Subcutaneous adipose tissue (tissue), 4 donors: ENCODE data around the gene MIF4GD. TPM values are rescaled to one million over a fixed set of nuclear protein-coding genes. Genes with fewer than 3 reads are reported as not detected.

Source experiments
- total RNA-seq, 4 donors: library from RNA; depleted of rRNA; stranded (reverse); fragments of >200 nt; gene quantifications; one replicate each; pipeline ENCODE4 v1.1.0, GENCODE V29; 2016
- TF ChIP-seq, protein P1 (sequence below): fragments of 450-650 bp; IDR thresholded peaks from one replicate; pipeline ENCODE4 v1.5.1; 2016; ENCODE audit warnings: low read depth, mild to moderate bottlenecking, control low read depth, antibody characterized with exemption, moderate library complexity

The MIF4GD gene, protein sequence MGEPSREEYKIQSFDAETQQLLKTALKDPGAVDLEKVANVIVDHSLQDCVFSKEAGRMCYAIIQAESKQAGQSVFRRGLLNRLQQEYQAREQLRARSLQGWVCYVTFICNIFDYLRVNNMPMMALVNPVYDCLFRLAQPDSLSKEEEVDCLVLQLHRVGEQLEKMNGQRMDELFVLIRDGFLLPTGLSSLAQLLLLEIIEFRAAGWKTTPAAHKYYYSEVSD
- 10 to 100 TPM; 14.3 to 44.2 (median 31.1) TPM for total RNA-seq

DNA sequence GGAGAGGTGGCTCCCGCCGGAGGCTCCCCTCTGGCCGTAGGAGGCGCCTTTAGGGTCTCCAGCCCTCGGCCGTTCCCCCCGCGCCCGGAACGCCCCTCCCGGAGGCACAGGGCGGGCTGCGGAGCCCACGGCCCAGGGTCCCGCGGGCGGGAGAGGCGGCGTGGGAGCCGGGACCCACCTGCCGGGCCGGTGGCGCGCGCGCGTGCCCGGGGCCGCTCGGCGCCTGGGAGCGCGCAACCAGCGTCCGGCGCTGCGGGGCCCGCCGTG, at the start of gene MIF4GD:
Gene MIF4GD (minus strand): TSS at position 266 of the 267 bp plus-strand sequence. CDS start 1,036 bp downstream, outside the sequence.
- TF ChIP-seq, protein P1, sequence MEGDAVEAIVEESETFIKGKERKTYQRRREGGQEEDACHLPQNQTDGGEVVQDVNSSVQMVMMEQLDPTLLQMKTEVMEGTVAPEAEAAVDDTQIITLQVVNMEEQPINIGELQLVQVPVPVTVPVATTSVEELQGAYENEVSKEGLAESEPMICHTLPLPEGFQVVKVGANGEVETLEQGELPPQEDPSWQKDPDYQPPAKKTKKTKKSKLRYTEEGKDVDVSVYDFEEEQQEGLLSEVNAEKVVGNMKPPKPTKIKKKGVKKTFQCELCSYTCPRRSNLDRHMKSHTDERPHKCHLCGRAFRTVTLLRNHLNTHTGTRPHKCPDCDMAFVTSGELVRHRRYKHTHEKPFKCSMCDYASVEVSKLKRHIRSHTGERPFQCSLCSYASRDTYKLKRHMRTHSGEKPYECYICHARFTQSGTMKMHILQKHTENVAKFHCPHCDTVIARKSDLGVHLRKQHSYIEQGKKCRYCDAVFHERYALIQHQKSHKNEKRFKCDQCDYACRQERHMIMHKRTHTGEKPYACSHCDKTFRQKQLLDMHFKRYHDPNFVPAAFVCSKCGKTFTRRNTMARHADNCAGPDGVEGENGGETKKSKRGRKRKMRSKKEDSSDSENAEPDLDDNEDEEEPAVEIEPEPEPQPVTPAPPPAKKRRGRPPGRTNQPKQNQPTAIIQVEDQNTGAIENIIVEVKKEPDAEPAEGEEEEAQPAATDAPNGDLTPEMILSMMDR: no peak

DNA sequence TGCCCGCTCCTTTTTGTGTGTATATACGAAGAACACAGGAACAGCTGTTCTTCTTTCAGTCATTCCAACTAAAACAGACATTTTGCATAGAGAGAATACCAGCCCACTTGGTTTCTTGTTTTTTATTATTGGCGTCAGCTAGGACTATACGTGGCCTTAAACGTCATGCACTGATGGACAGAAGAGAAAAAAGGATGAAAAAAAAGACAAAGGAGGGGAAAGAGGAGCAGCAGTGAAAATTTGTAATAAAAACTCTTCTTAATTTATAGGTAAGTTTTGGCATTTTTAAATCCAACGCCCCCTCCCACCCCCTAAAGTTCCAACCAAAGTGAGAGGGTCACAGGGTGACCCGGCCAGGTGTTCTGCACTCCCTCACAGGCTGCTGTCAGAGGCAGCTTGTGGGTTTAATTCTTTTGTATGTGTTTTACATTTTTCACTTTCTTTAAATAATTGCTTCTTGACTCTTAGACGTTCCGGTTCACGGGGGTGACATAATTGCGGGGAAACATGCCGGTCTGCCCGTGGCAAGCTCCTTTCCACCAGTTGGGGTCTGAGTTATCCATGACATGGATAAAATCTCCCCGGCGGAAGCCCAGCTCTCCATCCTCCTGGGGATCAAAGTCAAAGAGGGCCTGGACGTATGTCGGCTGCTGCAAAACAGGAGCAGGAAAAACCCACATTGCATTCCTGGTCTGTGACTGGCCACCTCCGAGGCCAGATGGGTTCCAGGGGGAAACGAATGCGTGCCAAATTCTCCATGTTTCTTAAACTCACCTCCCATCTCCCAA, 49.1 kb upstream of the MIF4GD start:
- TF ChIP-seq, protein P1: no peak

DNA sequence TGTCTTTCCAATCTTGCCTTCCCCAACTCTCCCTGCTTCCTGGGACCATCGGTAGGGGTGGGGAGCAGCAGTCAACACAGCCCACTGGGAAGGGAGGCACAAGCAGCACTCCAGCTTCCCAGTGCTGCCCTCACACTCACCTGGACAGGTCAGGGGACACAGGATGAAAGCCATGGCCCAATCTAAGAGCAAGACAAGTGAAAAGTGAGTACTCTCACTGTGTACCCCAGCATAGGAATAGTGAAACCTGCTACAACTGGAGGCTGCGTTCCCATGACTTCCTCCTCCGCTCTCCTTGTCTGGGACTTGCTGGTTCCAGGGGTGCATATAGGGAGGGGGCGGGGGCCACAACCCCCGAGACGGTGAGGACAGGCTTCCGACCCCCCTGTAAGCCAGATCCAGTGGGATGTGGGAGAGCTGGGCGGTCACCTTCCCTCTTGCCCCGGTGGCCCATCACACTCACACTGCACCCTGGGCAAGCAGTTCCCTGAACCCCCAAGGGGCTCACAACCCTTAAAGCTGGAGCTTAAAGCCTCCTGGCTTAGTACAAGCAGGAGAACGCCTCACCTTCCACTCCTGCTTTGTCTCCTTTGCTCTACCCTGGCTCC, 47.7 kb upstream of the MIF4GD start:
- TF ChIP-seq, protein P1: no peak

DNA sequence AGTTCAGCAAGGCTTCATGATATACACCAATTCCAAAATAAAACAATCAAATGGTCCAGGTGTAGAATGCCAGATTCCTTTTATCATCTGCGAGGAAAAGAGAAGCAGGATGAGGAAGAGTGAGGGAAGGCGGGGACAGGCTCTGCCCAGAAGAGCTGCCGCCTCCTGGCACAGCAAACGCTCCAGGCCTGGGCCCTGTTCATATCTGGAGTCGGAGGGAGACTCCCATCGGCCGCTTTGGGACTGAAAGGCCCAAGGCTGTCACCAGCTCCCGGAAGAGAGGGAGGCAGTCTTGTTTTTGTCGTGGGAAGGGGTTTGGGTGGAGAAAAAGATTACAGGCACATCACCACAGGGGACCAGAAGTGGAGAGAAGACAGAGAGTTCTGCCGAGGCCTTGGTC, 47.2 kb upstream of the MIF4GD start:
- TF ChIP-seq, protein P1: no peak

DNA sequence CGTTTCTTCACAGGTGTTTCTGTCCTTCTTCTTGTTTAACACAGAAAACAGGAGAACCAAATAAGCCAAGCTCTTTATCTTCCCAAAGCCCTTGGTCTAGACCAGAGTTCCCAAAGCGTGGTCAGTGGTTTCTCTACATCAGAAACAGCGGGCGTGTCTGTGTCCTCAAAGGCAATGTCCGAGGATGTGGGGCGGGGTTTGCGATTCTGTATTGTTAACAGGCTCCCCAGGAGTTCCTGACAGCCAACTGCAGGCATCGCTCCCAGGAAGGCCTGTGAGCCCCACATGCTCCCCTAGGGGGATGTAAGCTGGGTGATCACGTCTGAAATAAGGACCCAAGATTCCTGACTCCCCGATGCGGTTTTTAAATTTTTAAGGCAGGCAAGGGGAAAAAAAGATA, 46.6 kb upstream of the MIF4GD start:
- TF ChIP-seq, protein P1: no peak

DNA sequence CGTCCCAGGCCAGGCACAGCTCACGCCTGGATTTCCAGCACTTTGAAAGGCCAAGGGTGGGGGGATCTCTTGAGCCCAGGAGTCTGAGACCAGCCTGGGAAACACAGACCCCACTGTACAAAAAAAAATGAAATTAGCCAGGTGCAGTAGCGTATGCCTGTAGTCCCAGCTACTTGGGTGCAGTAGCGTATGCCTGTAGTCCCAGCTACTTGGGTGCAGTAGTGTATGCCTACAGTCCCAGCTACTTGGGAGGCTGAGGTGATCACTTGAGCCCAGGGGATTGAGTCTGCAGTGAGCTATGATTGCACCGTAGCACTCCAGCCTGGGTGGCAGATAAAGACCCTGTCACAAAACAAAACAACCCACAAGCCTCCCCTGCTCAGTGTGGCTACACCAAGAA, 45.2 kb upstream of the MIF4GD start:
- TF ChIP-seq, protein P1: no peak

DNA sequence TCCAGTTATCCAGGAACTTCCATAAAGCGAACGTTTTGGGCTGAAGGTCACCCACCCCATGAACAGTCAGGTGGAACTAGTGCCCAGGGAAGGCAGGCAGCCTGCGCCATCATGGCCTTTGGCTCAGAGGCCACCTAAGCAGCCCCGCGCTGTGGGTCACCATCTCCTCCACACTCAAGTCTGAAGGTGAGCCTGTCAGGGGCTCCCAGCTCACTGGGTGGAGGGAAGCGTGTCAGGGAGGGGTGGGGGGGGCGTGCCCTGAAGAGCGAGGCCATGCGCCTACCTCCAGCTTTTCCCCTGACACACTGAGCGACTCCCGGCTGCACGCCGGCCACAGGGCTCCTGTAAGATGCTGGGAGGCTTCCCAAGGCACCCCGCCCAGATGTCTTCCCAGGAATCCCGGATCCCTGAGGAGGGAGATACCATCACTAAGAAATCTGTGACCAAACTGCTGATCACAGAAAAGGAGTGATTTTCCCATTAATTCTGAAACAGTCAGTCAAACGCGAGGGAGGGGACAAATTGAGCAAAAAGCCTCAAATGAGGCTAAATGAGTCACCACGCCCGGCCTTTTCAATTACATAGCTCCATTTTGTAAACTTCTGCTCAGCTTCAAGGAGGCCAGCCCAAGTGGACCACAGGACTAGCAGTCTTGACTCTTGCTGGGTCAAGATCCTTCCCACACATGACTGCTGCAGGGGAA, 44.7 kb upstream of the MIF4GD start:
- TF ChIP-seq, protein P1: no peak
